ENCODE data around the gene SMG6. TPM values are rescaled to one million over a fixed set of nuclear protein-coding genes. Genes with fewer than 3 reads are reported as not detected.

Gene SMG6
- total and polyA plus RNA-seq, 7 donors, result 11.1 to 38.8 (median 22.9) TPM

- DNase-seq, result no peak
- Histone ChIP-seq H3K27ac (no peak overlapping the region), H3K4me1 (peaks cover 0 to 60% (median 49%) of the 10 kb centered on the region in 4 donors), H3K36me3 (no peaks in the 10 kb centered on the region), H3K9me3 (no peaks in the 10 kb centered on the region), H3K27me3 (peaks cover 20 to 64% (median 34%) of the 10 kb centered on the region in 3 donors), H3K4me3 (no peak overlapping the region)
- WGBS, 2 donors, result 82 to 85% methylated on average over 5 of the region's 5 CpGs
- intact Hi-C loops (cut with DNase I), result no loop called here
- TF ChIP-seq EP300 (IDR thresholded peaks at IDR 0.05) (no peak), POLR2AphosphoS5 (IDR thresholded peaks at IDR 0.05) (no peak), POLR2A (IDR thresholded peaks at IDR 0.05) (no peak), CTCF (IDR thresholded peaks at IDR 0.05) (no peak)
These were observed 275.4 kb downstream of the SMG6 start for GRCh38 chr17:2028234-2028614.

GRCh38 chr17:2027528-2028233 lies 275.9 kb downstream of the SMG6 start:
- H3K36me3 ChIP-seq, result no peaks in the 10 kb centered on the region
- H3K9me3 ChIP-seq, result no peaks in the 10 kb centered on the region
- peaks cover 20 to 69% (median 34%) of the 10 kb centered on the region in 3 donors for H3K27me3 ChIP-seq
- DNase-seq, result no peak
- no peak overlapping the region for H3K27ac ChIP-seq
- H3K4me3 ChIP-seq, result no peak overlapping the region
- intact Hi-C loops (cut with DNase I), result no loop called here
- peaks cover 0 to 58% (median 49%) of the 10 kb centered on the region in 4 donors for H3K4me1 ChIP-seq
- WGBS, 2 donors, result 60 to 77% methylated on average over 11 of the region's 11 CpGs
- TF ChIP-seq EP300 (IDR thresholded peaks at IDR 0.05) (no peak), POLR2AphosphoS5 (IDR thresholded peaks at IDR 0.05) (no peak), POLR2A (IDR thresholded peaks at IDR 0.05) (no peak)

- intact Hi-C loops (cut with DNase I), result loop anchor here (1.0 to 2.0 kb wide), 2 partner anchors 27 to 117 kb away; no protein-coding TSS in a partner anchor
- Histone ChIP-seq H3K4me1 (peaks cover 0 to 38% (median 38%) of the 10 kb centered on the region in 4 donors), H3K36me3 (no peaks in the 10 kb centered on the region), H3K9me3 (no peaks in the 10 kb centered on the region), H3K27ac (peak overlapping the region in 2 of 4 donors; percentile 19 to 20), H3K4me3 (peak overlapping the region; percentile 21 to 55 (median 48)), H3K27me3 (peaks cover 20 to 74% (median 34%) of the 10 kb centered on the region in 3 donors)
- DNase-seq, result peak; percentile 83
- TF ChIP-seq POLR2A (IDR thresholded peaks at IDR 0.05), result no peak
- peak; percentile 55 to 74 (median 60) for TF ChIP-seq CTCF (IDR thresholded peaks at IDR 0.05)
- 1 to 2% methylated on average over 55 of the region's 55 CpGs for WGBS, 2 donors
These were observed 277.8 kb downstream of the SMG6 start for GRCh38 chr17:2025622-2026309.

- Histone ChIP-seq H3K9me3 (no peaks in the 10 kb centered on the region), H3K36me3 (no peaks in the 10 kb centered on the region), H3K27me3 (peaks cover 20 to 74% (median 34%) of the 10 kb centered on the region in 3 donors), H3K4me1 (peaks cover 0 to 36% (median 35%) of the 10 kb centered on the region in 4 donors), H3K27ac (peak within 1 kb of the TSS in 2 of 4 donors; percentile 19 to 20), H3K4me3 (peak within 1 kb of the TSS; percentile 21 to 55 (median 48))
- DNase-seq, result peak; percentile 81
- peak in 1 of 4 donors; percentile 27 for TF ChIP-seq POLR2AphosphoS5 (IDR thresholded peaks at IDR 0.05)
- TF ChIP-seq POLR2A (IDR thresholded peaks at IDR 0.05), result no peak
- no peak for TF ChIP-seq CTCF (IDR thresholded peaks at IDR 0.05)
- TF ChIP-seq EP300 (IDR thresholded peaks at IDR 0.05), result no peak
- 1% methylated on average over 47 of the region's 47 CpGs for WGBS, 2 donors
- intact Hi-C loops (cut with DNase I), result loop anchor here (2.0 kb wide), 1 partner anchor 26 kb away; no protein-coding TSS in a partner anchor
These were observed 278.4 kb downstream of the SMG6 start, which contains the start of gene RTN4RL1 for GRCh38 chr17:2025220-2025621. Gene RTN4RL1 (minus strand): TSS chr17:2025334. CDS start chr17:2024865, 469 bp downstream.

Measured in sigmoid colon (tissue), 7 donors.